ENCODE results near the gene VANGL1. TPM values are rescaled to one million over a fixed set of nuclear protein-coding genes. Genes with fewer than 3 reads are reported as not detected.

VANGL1 gene
- total and polyA plus RNA-seq, 2 of the 8 experiments (the other 6 are each of a cell fraction or from before 2014, with no cell fraction given) = 9.4 to 13.4 TPM

DNA sequence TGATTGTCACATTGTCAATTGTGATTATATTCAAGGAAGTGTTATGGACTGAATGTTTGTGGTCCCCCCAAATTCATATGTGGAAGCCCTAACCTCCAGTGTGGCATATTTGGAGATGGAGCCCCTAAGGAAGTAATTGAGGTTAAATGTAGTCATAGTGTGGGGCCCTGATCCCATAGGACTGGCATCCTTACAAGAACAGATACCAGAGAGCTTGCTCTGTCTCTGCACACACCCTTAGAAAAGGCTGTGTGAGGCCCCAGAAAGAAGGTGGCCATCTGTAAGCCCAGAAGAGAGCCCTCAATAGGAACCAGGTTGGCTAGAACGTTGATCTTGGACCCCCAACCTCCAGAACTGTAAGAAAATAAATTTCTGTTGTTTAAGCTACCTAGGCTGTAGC, 28.1 kb downstream of the VANGL1 start:
- no peaks in the 10 kb centered on the region; a peak in 1 of 4 replicates for H3K79me2 ChIP-seq (ENCODE audit: control insufficient read depth in 1 of 2, insufficient read depth in 2 of 2, low read length in 2 of 2)
- no peak overlapping the region for H3K4me3 ChIP-seq (ENCODE audit: extremely low read depth in 1 of 4, insufficient read depth in 2 of 4, low read depth in 3 of 4, low read length in 4 of 4)
- H3K23ac ChIP-seq (ENCODE audit: insufficient read length) = no peak overlapping the region
- ChIA-PET POLR2A (ENCODE audit: partially characterized antibody) (interaction anchor here (1.3 kb wide), 1 partner anchor 21 kb away, joined by 3 read pairs; no protein-coding TSS in a partner anchor), CTCF (ENCODE audit: partially characterized antibody) (interaction anchor here (1.4 to 2.1 kb wide), 3 partner anchors 9 to 37 kb away, joined by 3 to 7 read pairs (median 5); no protein-coding TSS in a partner anchor)
- no peaks in the 10 kb centered on the region for H3K27me3 ChIP-seq (replicated peaks in 1 of 4; ENCODE audit: control insufficient read depth in 3 of 4, extremely low read depth in 1 of 4, insufficient read depth in 3 of 4, low read length in 3 of 4)
- H3K79me1 ChIP-seq (ENCODE audit: low read depth, low read length) = 0 out of 2 replicates have a peak, but pooled peaks cover 2% of the 10 kb centered on the region
- no peak overlapping the region for H2BK15ac ChIP-seq (ENCODE audit: low read length)
- FAIRE-seq (no peak), DNase-seq (ENCODE audit: low read depth in 1 of 2, low spot score in 2 of 2) (no peak)
- peaks cover 0 to 3% of the 10 kb centered on the region in 2 experiments for H4K20me1 ChIP-seq (replicated peaks in 1 of 2; ENCODE audit: control insufficient read depth in 1 of 2, insufficient read depth in 2 of 2, low read length in 2 of 2)
- H3K14ac ChIP-seq (ENCODE audit: insufficient read length) = no peak overlapping the region
- no peak overlapping the region for H4K91ac ChIP-seq (replicated peaks; ENCODE audit: insufficient read length, low read length)
- no peak overlapping the region for H2BK120ac ChIP-seq (replicated peaks; ENCODE audit: low read depth, low read length)
- H4K5ac ChIP-seq (ENCODE audit: insufficient read length, low read depth, low read length) = no peak overlapping the region
- H3K36me3 ChIP-seq (ENCODE audit: control insufficient read depth in 2 of 4, insufficient read depth in 4 of 4, low read length in 3 of 4) = peaks cover 7 to 11% (median 7%) of the 10 kb centered on the region in 4 experiments; a peak in 6 of 8 replicates
- H4K8ac ChIP-seq (ENCODE audit: extremely low read depth, insufficient read depth, low read length) = no peak overlapping the region
- H3K4me2 ChIP-seq (ENCODE audit: insufficient read depth in 1 of 2, low read depth in 2 of 2, low read length in 2 of 2) = no peak overlapping the region
- H2AFZ ChIP-seq (ENCODE audit: low read length) = no peak overlapping the region
- no peak overlapping the region for H2AK5ac ChIP-seq (ENCODE audit: low read depth, low read length)
- H3K4me1 ChIP-seq (replicated peaks in 1 of 4; ENCODE audit: control insufficient read depth in 3 of 4, insufficient read depth in 4 of 4, low read length in 3 of 4) = no peaks in the 10 kb centered on the region
- H3K23me2 ChIP-seq (ENCODE audit: low read depth, low read length) = no peaks in the 10 kb centered on the region
- no peak overlapping the region for H3K56ac ChIP-seq (replicated peaks; ENCODE audit: insufficient read length, low read depth, low read length)
- H2BK12ac ChIP-seq (ENCODE audit: low read depth, low read length) = no peak overlapping the region
- no peak overlapping the region for H2BK5ac ChIP-seq (ENCODE audit: low read depth, low read length)
- no peak overlapping the region for H3K27ac ChIP-seq (ENCODE audit: low read depth, low read length)
- TF ChIP-seq RFX5 (IDR thresholded peaks at IDR 0.05; ENCODE audit: borderline replicate concordance, low read depth, low read length) (no peak), CEBPB (IDR thresholded peaks at IDR 0.05; ENCODE audit: low read depth, low read length) (no peak), POLR2A (IDR thresholded peaks at IDR 0.05; ENCODE audit: control extremely low read depth in 1 of 2, low read depth in 2 of 2, low read length in 2 of 2) (no peak), FOSL1 (IDR thresholded peaks at IDR 0.05; ENCODE audit: insufficient read depth, low read depth, low read length) (no peak), RNF2 (IDR thresholded peaks at IDR 0.05; ENCODE audit: borderline replicate concordance, low read depth, low read length, missing control alignments, poor library complexity, severe bottlenecking) (no peak), HDAC6 (IDR thresholded peaks at IDR 0.05; ENCODE audit: low read depth, low read length) (no peak), CREB1 (IDR thresholded peaks at IDR 0.05) (no peak)
- TF ChIP-seq, protein P1, sequence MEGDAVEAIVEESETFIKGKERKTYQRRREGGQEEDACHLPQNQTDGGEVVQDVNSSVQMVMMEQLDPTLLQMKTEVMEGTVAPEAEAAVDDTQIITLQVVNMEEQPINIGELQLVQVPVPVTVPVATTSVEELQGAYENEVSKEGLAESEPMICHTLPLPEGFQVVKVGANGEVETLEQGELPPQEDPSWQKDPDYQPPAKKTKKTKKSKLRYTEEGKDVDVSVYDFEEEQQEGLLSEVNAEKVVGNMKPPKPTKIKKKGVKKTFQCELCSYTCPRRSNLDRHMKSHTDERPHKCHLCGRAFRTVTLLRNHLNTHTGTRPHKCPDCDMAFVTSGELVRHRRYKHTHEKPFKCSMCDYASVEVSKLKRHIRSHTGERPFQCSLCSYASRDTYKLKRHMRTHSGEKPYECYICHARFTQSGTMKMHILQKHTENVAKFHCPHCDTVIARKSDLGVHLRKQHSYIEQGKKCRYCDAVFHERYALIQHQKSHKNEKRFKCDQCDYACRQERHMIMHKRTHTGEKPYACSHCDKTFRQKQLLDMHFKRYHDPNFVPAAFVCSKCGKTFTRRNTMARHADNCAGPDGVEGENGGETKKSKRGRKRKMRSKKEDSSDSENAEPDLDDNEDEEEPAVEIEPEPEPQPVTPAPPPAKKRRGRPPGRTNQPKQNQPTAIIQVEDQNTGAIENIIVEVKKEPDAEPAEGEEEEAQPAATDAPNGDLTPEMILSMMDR (IDR thresholded peaks at IDR 0.05; ENCODE audit: control extremely low read depth in 1 of 3, insufficient read depth in 1 of 3, low read depth in 1 of 3, low read length in 3 of 3) = no peak
- 100% methylated on average over 1 of the region's 1 CpG; no CpG with 5 or more reads in 1 of the 2 experiments for WGBS, 2 experiments (ENCODE audit: extremely low coverage in 1 of 2, insufficient coverage in 1 of 2, insufficient read length in 1 of 2, insufficient replicate concordance in 2 of 2, low coverage in 1 of 2, low lambda C conversion rate in 2 of 2, missing lambda C conversion rate in 1 of 2)
- no peak overlapping the region for H3K18ac ChIP-seq (ENCODE audit: extremely low read depth, low read length)
- H2BK20ac ChIP-seq (ENCODE audit: low read length) = no peak overlapping the region
- no peaks in the 10 kb centered on the region for H3K9me3 ChIP-seq (ENCODE audit: insufficient read depth in 2 of 2, low read depth in 1 of 2, low read length in 1 of 2)
- no peak overlapping the region for H3K9ac ChIP-seq (replicated peaks in 1 of 4; ENCODE audit: extremely low read depth in 1 of 4, low read depth in 3 of 4, low read length in 3 of 4)
- no peak overlapping the region for H3K4ac ChIP-seq (replicated peaks; ENCODE audit: insufficient read length, low read depth, low read length)

Measured in H1 (cell line).